Pancreas (tissue), 10 donors: ENCODE data around the gene MPDU1. TPM values are rescaled to one million over a fixed set of nuclear protein-coding genes. Genes with fewer than 3 reads are reported as not detected.

Source experiments
- ATAC-seq, 4 donors: fragments of 200-7000 bp; cut with Tn5 transposase; one replicate each; pipeline versions ENCODE4 v1.8.0 to v1.9.1; 2020; ENCODE audit warnings: mild to moderate bottlenecking in 4 of 4, moderate library complexity in 4 of 4
- DNase-seq, 6 donors: peaks; one replicate each; pipeline ENCODE4 v3.0.0-alpha.2; 2020
- FAIRE-seq: peaks from 2 replicates; lab custom pipeline; 2012; peaks lifted over from hg19 to GRCh38; lab: Jason Lieb, UNC
- H3K27ac ChIP-seq, 4 donors: fragments of 200-600 bp; sonication (generic); 1 replicate in 3 of 4; 2 replicates in 1 of 4; pipeline versions ENCODE4 v1.5.0 to v1.8.0; 2020
- H3K27me3 ChIP-seq, 4 donors: fragments of 200-600 bp; one replicate each; pipeline ENCODE4 v1.8.0; 2021
- H3K36me3 ChIP-seq, 3 donors: fragments of 200-600 bp; sonication (generic) in 1 of 3; one replicate each; pipeline versions ENCODE4 v1.5.0 to v1.8.0; 2020 to 2021
- H3K4me1 ChIP-seq, 3 donors: fragments of 200-600 bp; one replicate each; pipeline ENCODE4 v1.8.0; 2021
- H3K4me3 ChIP-seq, 4 donors: fragments of 200-600 bp; sonication (generic) in 2 of 4; one replicate each; pipeline versions ENCODE4 v1.5.0 to v1.8.0; 2020 to 2021
- H3K9me3 ChIP-seq, 4 donors: fragments of 200-600 bp; one replicate each; pipeline ENCODE4 v1.8.0; 2021
- CTCF ChIP-seq, 4 donors: fragments of 200-600 bp; sonication (generic) in 3 of 4; IDR thresholded peaks; one replicate each; pipeline versions ENCODE4 v1.5.0 to v1.8.0; 2021; ENCODE audit warnings: antibody characterized with exemption in 4 of 4
- WGBS, 2 donors: extraction: QIAGEN DNeasy Blood & Tissue Kit; methylation state at CpG; one replicate each; pipeline ENCODE4 v1.1.7; 2013; 5-methylcytosine and 5-hydroxymethylcytosine counted together
- intact Hi-C, 3 donors: fragments of 100-400 bp; cut with DNase I; formaldehyde crosslinking; loops; one replicate each; pipeline versions ENCODE4 v1.11.1 to v1.14.2; 2022
- polyA plus RNA-seq, 2 donors: library from polyadenylated mRNA; stranded (reverse); fragments of 200-250 nt; gene quantifications; one replicate each; pipeline ENCODE4 v1.2.3, GENCODE V29; 2013
- total RNA-seq, 6 donors: library from RNA; stranded (reverse); fragmentation: NEBNext Ultra II Directional in 4 of 6; extraction: Animal tissue kit (Norgen Biotek cat#: 25700) in 4 of 6; gene quantifications; one replicate each; pipeline versions ENCODE4 v1.2.1 to v1.2.4, GENCODE V29; 2021 to 2023
- donor health status: healthy with polysubstance abuse.
- donor health status: DM: no; HTN: no; CAD: no; lungs with moderate emphysema.
- donor health status: DM: no; HTN: no; CAD: no.
- donor health status: control.
- donor health status: control.
- donor health status: Bipolar disorder and iron deficiency.
- donor health status: DM: yes; HTN: yes; CAD: no.
- donor health status: DM: no; HTN: no; CAD: no.
- donor health status: DM: no; HTN: no; CAD: no.
- donor health status: DM: yes; HTN: yes; CAD: no.

The MPDU1 gene
- total and polyA plus RNA-seq, 8 donors = 12.3 to 48.2 (median 20.7) TPM

GRCh38 chr17:7586673-7587419 lies 3.2 kb downstream of the MPDU1 start:
- H3K27me3 ChIP-seq = no peaks in the 10 kb centered on the region
- ATAC-seq (no peak), FAIRE-seq (no peak), DNase-seq (peak in 1 of 6 donors; percentile 46)
- 59 to 66% methylated on average over 9 of the region's 9 CpGs for WGBS, 2 donors
- no peak for TF ChIP-seq CTCF (IDR thresholded peaks at IDR 0.05)
- H3K9me3 ChIP-seq = no peaks in the 10 kb centered on the region
- H3K36me3 ChIP-seq = peaks cover 0 to 7% (median 0%) of the 10 kb centered on the region in 3 donors
- H3K27ac ChIP-seq = no peak overlapping the region
- intact Hi-C loops = loop anchor here in 1 of 3 donors (10.0 kb wide), 1 partner anchor 232 kb away; the partner anchor contains the start of genes KCTD11 and TMEM95
- H3K4me3 ChIP-seq = no peak overlapping the region
- peaks cover 10 to 24% (median 11%) of the 10 kb centered on the region in 3 donors for H3K4me1 ChIP-seq

- FAIRE-seq = no peak
- Histone ChIP-seq H3K27ac (no peak overlapping the region), H3K27me3 (no peaks in the 10 kb centered on the region), H3K4me3 (no peak overlapping the region), H3K4me1 (peaks cover 8 to 18% (median 9%) of the 10 kb centered on the region in 3 donors), H3K9me3 (no peaks in the 10 kb centered on the region), H3K36me3 (peaks cover 0 to 15% (median 0%) of the 10 kb centered on the region in 3 donors)
- DNase-seq = peak in 1 of 6 donors; percentile 25
- WGBS, 2 donors = 83 to 85% methylated on average over 12 of the region's 12 CpGs
- intact Hi-C loops = loop anchor here in 1 of 3 donors (10.0 kb wide), 1 partner anchor 233 kb away; the partner anchor contains the start of genes KCTD11 and TMEM95
- ATAC-seq = no peak
- no peak for TF ChIP-seq CTCF (IDR thresholded peaks at IDR 0.05)
Observed at GRCh38 chr17:7587420-7588151, 3.9 kb downstream of the MPDU1 start.

- WGBS, 2 donors = 75 to 79% methylated on average over 22 to 30 of the region's 30 CpGs
- peaks cover 0 to 11% (median 0%) of the 10 kb centered on the region in 3 donors for H3K4me1 ChIP-seq
- H3K36me3 ChIP-seq = peaks cover 0 to 25% (median 0%) of the 10 kb centered on the region in 3 donors
- H3K27me3 ChIP-seq = no peaks in the 10 kb centered on the region
- H3K4me3 ChIP-seq = peak overlapping the region in 2 of 4 donors; percentile 13 to 26
- H3K9me3 ChIP-seq = no peaks in the 10 kb centered on the region
- intact Hi-C loops = loop anchor here in 1 of 3 donors (10.0 kb wide), 1 partner anchor 234 kb away; the partner anchor contains the start of genes KCTD11 and TMEM95
- FAIRE-seq (no peak), ATAC-seq (no peak), DNase-seq (peak in 1 of 6 donors; percentile 22)
- no peak for TF ChIP-seq CTCF (IDR thresholded peaks at IDR 0.05)
- no peak overlapping the region for H3K27ac ChIP-seq
Observed at GRCh38 chr17:7588553-7589203, 5.0 kb downstream of the MPDU1 start.

- Histone ChIP-seq H3K9me3 (no peaks in the 10 kb centered on the region), H3K36me3 (peaks cover 0 to 32% (median 6%) of the 10 kb centered on the region in 3 donors), H3K27ac (no peak overlapping the region), H3K4me1 (peaks cover 0 to 10% (median 0%) of the 10 kb centered on the region in 3 donors), H3K4me3 (peak overlapping the region in 2 of 4 donors; percentile 13 to 26), H3K27me3 (no peaks in the 10 kb centered on the region)
- DNase-seq = peak; percentile 70 to 91 (median 83)
- peak; percentile 81 to 93 (median 88) for ATAC-seq
- peak; percentile 69 to 84 (median 81) for TF ChIP-seq CTCF (IDR thresholded peaks at IDR 0.05)
- 20 to 21% methylated on average over 56 of the region's 56 CpGs for WGBS, 2 donors
- no peak for FAIRE-seq
- intact Hi-C loops = loop anchor here in 1 of 3 donors (10.0 kb wide), 1 partner anchor 235 kb away; the partner anchor contains the start of genes KCTD11 and TMEM95
Observed at GRCh38 chr17:7589204-7589868, 5.7 kb downstream of the MPDU1 start.
